GM19238 (cell line): Measurements from ENCODE around the gene WDR90.

Experiments
- DNase-seq: peaks from one replicate; pipeline ENCODE4 v3.0.0; 2011; ENCODE audit warnings: low spot score; ENCODE audit not compliant: insufficient read length

WDR90 gene

GRCh38 chr16:648781-649589, at the start of gene WDR90:
TSS of gene WDR90 (plus strand) at chr16:649365. CDS start at chr16:649417, 52 bp downstream.
- DNase-seq = peak; percentile 100

DNA sequence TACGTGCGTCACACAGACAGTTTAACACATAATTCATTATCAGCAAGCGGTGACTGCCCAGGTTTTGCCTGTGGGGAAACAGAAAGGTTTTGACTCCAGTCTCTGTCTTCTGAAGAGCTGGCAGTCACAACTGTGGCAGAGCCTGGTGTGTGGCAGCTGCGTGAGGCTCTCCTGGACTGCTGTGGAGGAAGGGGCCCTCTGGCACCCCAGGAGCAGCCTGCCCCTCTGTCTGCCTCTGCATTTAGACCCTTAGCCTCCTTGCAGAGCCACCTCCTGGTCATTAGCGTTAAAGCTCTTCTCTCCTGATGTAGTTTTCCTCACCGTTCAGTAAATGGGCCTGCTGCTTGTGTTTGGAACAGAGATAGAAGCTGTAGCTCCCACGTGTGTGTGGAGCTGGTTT, 48.4 kb upstream of the WDR90 start:
- no peak for DNase-seq

- DNase-seq = no peak
Measured at GRCh38 chr16:603933-604332, 45.2 kb upstream of the WDR90 start.

DNA sequence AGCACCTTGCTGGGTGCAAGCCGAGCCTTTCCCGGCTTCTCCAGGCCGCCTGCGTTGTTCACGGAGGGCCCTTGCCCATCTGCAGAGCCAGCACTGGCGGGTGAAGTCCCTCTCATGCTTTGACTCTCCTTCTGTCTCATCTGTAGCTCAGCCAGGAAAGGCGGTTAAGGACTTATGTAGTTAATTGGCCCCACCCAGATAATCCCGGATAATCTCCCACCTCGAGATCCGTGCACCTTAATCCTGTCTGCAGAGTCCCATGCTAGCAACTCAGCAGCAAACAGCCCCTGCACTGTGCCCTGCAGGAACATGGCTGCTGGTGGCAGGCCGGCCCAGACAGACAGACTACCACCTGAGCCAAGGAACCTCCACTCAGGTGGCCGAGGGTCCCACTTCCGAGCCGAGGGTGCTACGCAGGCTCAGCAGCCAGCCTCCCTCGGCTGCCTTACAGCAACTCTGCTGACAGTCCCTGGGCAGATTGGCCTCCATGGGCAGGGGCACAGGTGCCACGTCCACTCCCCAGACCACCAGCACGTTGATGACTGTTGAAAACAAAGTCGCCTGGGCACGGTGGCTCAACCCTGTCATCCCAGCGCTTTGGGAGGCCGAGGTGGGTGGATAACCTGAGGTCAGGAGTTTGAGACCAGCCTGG, 42.4 kb upstream of the WDR90 start:
- no peak for DNase-seq

DNA sequence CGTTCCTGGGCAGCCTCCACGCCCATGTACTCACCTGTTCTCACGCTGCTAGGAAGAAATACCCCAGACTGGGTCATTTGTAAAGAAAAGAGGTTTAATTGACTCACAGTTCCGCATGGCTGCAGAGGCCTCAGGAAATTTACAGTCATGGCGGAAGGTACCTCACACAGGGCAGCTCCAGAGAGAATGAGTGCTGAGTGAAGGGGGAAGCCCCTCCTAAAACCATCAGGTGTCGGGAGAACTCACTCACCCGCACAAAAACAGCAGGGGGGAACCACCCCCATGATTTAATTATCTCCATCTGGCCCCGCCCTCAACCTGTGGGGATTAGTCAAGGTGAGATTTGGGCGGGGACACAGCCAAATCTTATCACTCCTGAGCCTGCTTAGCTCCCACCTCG, 41.1 kb upstream of the WDR90 start:
- DNase-seq = no peak

DNA sequence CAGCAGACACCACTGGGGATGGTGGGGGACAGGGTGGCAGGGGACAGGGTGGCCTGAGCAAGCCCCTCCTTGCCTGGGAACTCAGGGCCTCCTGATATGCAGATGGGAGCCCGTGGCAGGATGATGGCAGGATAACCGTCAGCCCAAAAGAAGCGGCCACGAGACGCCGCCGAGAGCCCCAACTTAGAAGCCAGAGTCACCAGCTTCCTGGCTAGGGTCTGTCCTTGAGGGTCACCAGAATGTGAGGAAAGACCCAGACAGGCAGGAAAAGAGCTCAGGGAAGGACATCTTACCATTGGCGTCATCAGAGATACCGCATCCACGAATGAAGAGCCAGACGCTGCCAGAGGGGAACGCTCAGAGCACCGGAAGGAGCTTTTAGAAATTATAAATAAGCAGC, 39.8 kb upstream of the WDR90 start:
- DNase-seq = no peak

DNA sequence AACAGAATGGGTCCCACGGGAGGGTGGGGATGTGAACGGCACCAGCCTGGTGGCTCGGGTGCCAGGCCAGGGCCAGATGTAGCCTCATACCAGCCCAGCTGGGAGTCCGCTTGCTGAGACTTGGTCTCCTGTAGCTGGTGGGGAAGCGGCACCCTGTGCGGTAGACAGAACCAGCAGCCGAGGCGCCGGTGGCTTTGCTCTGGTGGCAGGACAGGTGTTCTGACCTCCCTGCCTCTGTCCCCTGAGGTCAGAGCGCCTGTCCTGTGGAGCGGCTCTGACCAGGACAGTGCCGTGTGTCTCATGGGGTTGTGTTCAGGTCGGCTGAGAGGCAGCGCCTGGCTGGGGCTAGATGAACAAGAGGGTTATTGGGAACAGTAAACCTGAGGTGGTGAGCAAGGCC, 39.2 kb upstream of the WDR90 start:
- DNase-seq = no peak

- DNase-seq = no peak
Measured at GRCh38 chr16:610513-611381, 38.4 kb upstream of the WDR90 start.

DNA sequence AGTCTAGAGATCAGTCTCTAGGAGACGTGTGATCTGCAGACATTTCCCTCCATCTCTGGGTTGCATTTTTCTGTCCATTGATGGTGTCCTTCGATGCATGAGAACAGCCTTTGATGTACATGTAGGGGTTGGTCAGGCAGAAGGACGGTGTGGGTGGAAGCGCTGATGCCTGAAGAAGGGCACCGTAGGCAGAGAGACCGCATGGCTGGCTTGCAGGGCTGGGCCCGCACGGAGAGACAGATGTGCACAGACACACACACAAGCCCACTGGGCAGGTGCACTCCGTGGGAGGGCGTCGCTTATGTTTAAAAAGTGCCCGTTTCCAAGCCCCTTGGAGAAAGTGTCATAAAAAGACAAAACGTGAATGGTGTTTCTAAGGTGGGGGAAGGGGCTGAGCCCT, 34.0 kb upstream of the WDR90 start:
- no peak for DNase-seq

- no peak for DNase-seq
Measured at GRCh38 chr16:616733-617586, 32.2 kb upstream of the WDR90 start.

DNA sequence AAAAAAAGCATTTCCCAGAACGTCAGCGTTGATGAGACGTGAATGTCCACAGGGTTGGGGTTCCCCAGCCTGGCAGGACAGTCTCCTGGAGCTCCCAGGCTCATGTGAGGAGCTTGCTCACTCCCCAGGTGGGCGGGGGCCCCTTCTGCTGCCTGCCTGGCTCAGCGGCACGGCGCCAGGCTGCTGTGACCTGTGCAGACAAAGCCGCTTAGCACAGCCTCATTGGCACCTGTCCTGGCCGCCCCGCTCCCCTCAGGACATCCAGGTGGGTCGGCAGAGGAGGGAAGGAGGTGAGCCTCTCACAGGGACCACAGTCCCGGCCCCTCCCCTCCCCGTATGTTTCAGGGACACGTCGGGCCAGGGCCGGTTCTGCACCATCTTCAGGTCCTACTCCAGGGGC, 31.3 kb upstream of the WDR90 start:
- no peak for DNase-seq

- DNase-seq = no peak
Measured at GRCh38 chr16:619476-620100, 29.6 kb upstream of the WDR90 start.

DNA sequence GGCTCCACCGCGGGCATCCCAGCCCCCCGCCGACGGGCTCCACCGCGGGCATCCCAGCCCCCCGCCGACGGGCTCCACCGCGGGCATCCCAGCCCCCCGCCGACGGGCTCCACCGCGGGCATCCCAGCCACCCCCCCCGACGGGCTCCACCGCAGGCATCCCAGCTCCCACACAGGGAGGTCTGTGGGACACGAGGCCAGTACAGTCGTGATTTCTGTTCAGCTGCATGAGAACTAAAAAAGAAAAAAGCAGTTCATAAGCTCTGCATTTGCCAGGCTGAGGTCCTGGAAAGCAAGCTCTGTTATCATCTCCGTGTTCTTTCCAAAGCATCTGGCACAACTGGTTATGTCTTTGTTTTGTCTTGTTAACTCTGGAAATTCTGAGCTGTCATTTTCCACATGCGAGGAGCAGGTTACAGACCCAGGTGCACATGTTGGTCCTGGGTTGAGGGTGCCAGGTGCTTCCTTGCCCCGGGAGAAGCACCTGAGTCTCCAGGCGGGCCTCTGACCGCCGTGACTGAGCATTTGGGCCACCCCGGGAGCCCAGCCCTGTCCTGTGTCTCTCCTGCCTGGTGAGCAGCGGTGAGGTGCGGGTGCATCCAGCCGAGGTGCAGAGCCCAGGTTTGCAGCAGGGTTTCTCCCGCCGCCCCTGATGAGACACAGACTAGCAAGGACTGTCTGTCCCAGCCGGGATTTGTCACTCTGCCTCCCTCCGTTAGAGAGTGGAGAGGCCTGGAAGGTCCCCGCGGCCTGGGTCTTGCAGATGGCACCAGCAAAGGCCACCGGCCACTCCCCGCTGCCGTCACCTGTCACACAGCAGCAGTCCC, 28.3 kb upstream of the WDR90 start:
- no peak for DNase-seq

DNA sequence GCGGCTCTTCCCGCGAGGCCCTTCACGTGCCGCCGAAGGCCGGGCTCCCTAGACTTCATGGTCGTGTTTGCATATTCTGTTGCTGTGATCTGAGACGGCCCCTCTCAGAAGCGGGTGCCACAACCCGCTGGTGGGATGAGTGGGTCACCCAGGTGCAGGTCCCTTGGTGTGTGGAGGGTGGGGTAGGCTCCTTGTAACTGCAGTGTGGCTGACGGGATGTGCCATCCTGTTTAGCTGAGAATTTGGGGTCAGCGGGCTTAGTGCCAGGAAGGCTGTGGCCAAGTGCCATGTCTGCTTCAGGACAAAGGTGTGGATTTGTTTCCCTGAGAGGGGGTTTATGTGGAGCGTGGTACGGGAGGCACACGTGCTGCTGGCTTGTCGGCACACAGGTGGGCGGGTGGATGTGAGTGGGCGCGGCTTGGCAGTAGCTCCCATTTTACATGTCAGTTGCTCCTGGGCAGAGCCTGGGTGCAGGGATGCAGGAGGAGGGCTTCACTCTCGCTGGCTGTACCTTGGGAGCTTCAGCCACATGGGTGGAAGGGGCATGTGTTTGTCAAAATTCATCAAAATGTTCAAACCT, 27.5 kb upstream of the WDR90 start:
- no peak for DNase-seq

DNA sequence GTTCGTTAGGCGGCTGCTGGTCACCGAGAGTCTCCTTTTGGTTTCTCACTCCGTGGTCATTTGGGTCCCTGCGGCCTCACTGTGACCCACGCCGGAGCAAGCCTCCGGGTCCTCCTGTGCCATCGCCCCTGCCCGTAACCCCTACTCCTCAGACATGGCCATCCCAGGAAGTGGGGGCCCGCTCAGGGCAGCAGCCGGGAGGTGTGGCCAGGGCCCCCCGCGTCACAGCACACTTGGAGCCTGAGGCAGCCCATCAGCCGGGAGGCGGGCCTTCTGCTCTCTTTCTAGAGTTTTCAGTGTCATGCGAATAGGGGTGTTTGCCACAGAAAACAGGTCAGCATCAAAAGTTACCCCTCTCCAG, 26.3 kb upstream of the WDR90 start:
- no peak for DNase-seq

DNA sequence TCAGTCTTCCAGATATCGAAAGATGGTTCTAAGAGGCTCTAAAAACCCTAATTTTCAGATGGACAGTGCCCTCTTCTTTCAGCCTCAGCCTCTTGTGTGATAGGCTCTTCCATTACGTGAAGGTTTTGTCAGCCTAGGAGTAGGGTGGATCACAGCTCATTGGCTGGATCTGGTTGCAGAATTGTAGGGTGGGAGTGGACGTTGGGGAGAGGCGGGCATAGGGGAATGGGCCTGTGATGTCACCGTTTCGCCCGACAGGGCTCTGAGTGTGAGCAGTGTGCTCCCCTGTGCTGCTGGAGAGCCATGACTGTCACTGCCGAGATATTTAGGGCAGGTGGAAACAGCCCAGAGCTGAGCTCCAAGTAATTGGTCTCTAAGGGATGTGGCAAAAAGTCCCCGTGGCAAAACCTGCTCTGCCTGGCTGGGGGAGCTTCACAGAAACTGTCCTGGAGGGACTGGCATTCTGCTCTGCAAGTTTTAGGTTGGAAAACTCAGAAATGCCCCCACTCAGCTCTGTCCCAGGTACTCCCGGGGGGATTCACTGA, 24.6 kb upstream of the WDR90 start:
- DNase-seq = no peak

DNA sequence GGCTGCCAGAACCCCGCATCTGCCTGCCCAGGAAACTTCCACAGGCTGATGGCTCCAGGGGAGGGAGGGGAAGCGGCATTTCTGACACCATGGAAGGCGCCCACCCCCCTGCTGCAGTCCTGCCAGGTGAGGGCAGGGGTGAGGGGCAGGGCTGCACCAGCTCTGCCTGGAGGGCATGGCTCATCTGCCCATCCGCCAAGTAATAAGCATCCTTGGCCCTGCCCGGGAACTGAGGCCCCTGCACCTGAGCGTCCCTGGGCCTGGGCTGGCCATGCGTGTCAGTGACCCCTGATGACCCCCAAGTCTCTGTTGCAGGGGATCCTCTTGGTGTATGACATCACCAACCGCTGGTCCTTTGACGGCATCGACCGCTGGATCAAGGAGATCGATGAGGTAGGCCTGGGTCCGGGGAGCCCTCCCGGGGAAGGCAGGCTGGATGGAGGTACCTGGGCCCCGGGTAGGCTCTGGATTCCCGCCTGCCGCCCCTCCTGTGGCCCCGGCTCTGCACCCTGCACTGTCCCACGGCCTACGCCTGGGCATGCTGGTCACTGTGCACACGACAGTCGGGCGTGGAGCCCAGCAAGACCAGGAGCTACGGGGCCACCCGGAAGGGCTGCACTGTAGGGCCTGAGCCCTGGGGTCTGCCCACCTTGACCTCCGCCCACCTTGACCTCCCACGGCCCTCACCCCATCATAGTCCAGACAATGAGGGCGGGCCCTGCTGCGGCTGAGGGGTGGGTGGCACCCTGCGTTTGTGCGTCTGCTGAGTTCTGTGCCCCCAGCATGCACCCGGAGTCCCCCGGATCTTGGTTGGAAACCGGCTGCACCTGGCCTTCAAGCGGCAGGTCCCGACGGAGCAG, 23.8 kb upstream of the WDR90 start:
- DNase-seq = no peak
